WTC11 (cell line): Measurements from ENCODE around the gene ZPR1. TPM values are rescaled to one million over a fixed set of nuclear protein-coding genes. Genes with fewer than 3 reads are reported as not detected.
A peak's percentile ranks its signal among the peaks of the same experiment; 100 is the strongest.

ENCODE experiments used
- ATAC-seq: fragments of 200-7000 bp; cut with Tn5 transposase; 2 replicates; pipeline ENCODE4 v1.10.0; 2021; ENCODE audit warnings: mild to moderate bottlenecking, moderate library complexity
- CTCF ChIA-PET: fragments of 300-600 bp; sonication (Branson Sonifier 250); formaldehyde crosslinking; loops from one replicate; lab custom pipeline; 2021; ENCODE audit warnings: antibody characterized with exemption; lab: Charles Lee
- POLR2A ChIA-PET: fragments of 350-600 bp; sonication (Branson Sonifier 250); formaldehyde crosslinking; loops from one replicate; lab custom pipeline; 2021; ENCODE audit warnings: antibody characterized with exemption; lab: Charles Lee
- DNase-seq: peaks from one replicate; pipeline ENCODE4 v3.0.0; 2021; ENCODE audit warnings: low spot score
- H3K27ac Mint-ChIP-seq: 2 replicates; pipeline ENCODE4 v1.8.0; 2021; ENCODE audit warnings: mixed read lengths
- H3K27me3 Mint-ChIP-seq: 2 replicates; pipeline ENCODE4 v1.8.0; 2021; ENCODE audit warnings: low read depth, mild to moderate bottlenecking, moderate library complexity, mixed read lengths
- H3K36me3 Mint-ChIP-seq: 2 replicates; pipeline ENCODE4 v1.8.0; 2021; ENCODE audit warnings: mixed read lengths
- H3K4me1 Mint-ChIP-seq: 2 replicates; pipeline ENCODE4 v1.8.0; 2022; ENCODE audit warnings: mixed read lengths
- H3K4me3 Mint-ChIP-seq: 2 replicates; pipeline ENCODE4 v1.8.0; 2021; ENCODE audit warnings: mild to moderate bottlenecking, moderate library complexity, mixed read lengths
- H3K9me3 Mint-ChIP-seq: 2 replicates; pipeline ENCODE4 v1.8.0; 2021; ENCODE audit warnings: mixed read lengths
- ARID4B ChIP-seq: sonication (generic); formaldehyde crosslinking; IDR thresholded peaks from 2 replicates; pipeline ENCODE4 v1.8.0; 2023; ENCODE audit warnings: missing genetic modification reagents, mild to moderate bottlenecking, borderline replicate concordance
- CDX4 ChIP-seq: fragments of 250-450 bp; sonication (Bioruptor Pico); IDR thresholded peaks from 2 replicates; pipeline ENCODE4 v1.9.0; 2021; ENCODE audit warnings: moderate library complexity, mild to moderate bottlenecking, inconsistent platforms, borderline replicate concordance
- EMX1 ChIP-seq: fragments of 250-450 bp; sonication (Bioruptor Pico); IDR thresholded peaks from 2 replicates; pipeline ENCODE4 v1.8.0; 2021; ENCODE audit warnings: mild to moderate bottlenecking
- ESRRA ChIP-seq: sonication (generic); formaldehyde crosslinking; IDR thresholded peaks from 2 replicates; pipeline ENCODE4 v1.8.1; 2022; ENCODE audit warnings: mild to moderate bottlenecking, missing genetic modification reagents, borderline replicate concordance
- FOXP1 ChIP-seq: sonication (generic); formaldehyde crosslinking; IDR thresholded peaks from 2 replicates; pipeline ENCODE4 v1.8.0; 2022; ENCODE audit warnings: missing genetic modification reagents, mild to moderate bottlenecking, moderate library complexity, borderline replicate concordance
- HMGXB4 ChIP-seq: sonication (generic); formaldehyde crosslinking; IDR thresholded peaks from 2 replicates; pipeline ENCODE4 v1.8.1; 2023; ENCODE audit warnings: mild to moderate bottlenecking, moderate library complexity, missing genetic modification reagents
- MLX ChIP-seq: sonication (generic); formaldehyde crosslinking; IDR thresholded peaks from 2 replicates; pipeline ENCODE4 v1.8.1; 2023; ENCODE audit warnings: mild to moderate bottlenecking, missing genetic modification reagents, moderate library complexity
- PREB ChIP-seq: sonication (generic); formaldehyde crosslinking; IDR thresholded peaks from 2 replicates; pipeline ENCODE4 v1.8.1; 2022; ENCODE audit warnings: mild to moderate bottlenecking, missing genetic modification reagents, moderate library complexity, borderline replicate concordance
- USF1 ChIP-seq: sonication (generic); formaldehyde crosslinking; IDR thresholded peaks from 2 replicates; pipeline ENCODE4 v1.8.0; 2022; ENCODE audit warnings: mild to moderate bottlenecking, missing genetic modification reagents
- USF2 ChIP-seq: sonication (generic); formaldehyde crosslinking; IDR thresholded peaks from 2 replicates; pipeline ENCODE4 v1.8.1; 2023; ENCODE audit warnings: mild to moderate bottlenecking, missing genetic modification reagents, moderate library complexity
- ZBTB43 ChIP-seq: sonication (generic); formaldehyde crosslinking; IDR thresholded peaks from 2 replicates; pipeline ENCODE4 v1.8.1; 2023; ENCODE audit warnings: mild to moderate bottlenecking, missing genetic modification reagents
- total RNA-seq: library from RNA; stranded (reverse); gene quantifications from 3 replicates; pipeline ENCODE4 v1.2.3, GENCODE V29; 2021

Gene ZPR1
- total RNA-seq, 1 experiment from 2014 or later: 59.6 TPM

GRCh38 chr11:116796548-116796947, 8.7 kb upstream of the ZPR1 start (continued):
- TF ChIP-seq PREB (CRISPR knock-in tag) (no peak), FOXP1 (CRISPR knock-in tag) (no peak), ESRRA (CRISPR knock-in tag) (no peak)

- no peak overlapping the region for H3K4me3 Mint-ChIP-seq
- POLR2A ChIA-PET: no interaction called here
- TF ChIP-seq MLX (CRISPR knock-in tag) (no peak), CDX4 (CRISPR knock-in tag) (no peak), HMGXB4 (CRISPR knock-in tag) (no peak), EMX1 (CRISPR knock-in tag) (no peak)
- ATAC-seq (no peak), DNase-seq (no peak)
- peaks cover 12% of the 10 kb centered on the region; the same call in 1 of the 2 replicates for H3K4me1 Mint-ChIP-seq
- no peaks in the 10 kb centered on the region for H3K36me3 Mint-ChIP-seq
- peaks cover 17% of the 10 kb centered on the region for H3K27me3 Mint-ChIP-seq
- H3K27ac Mint-ChIP-seq: no peak overlapping the region
- no peaks in the 10 kb centered on the region for H3K9me3 Mint-ChIP-seq
- CTCF ChIA-PET: interaction anchor here (1.7 to 8.7 kb wide), 2 partner anchors 41 kb away, joined by 3 to 358 read pairs; partner anchors contain the start of gene APOA1
Observed at GRCh38 chr11:116794851-116795250, 7.0 kb upstream of the ZPR1 start.

GRCh38 chr11:116793772-116794097, 5.9 kb upstream of the ZPR1 start:
- DNase-seq (no peak), ATAC-seq (no peak)
- no peak overlapping the region for H3K4me3 Mint-ChIP-seq
- no peaks in the 10 kb centered on the region for H3K36me3 Mint-ChIP-seq
- H3K9me3 Mint-ChIP-seq: no peaks in the 10 kb centered on the region
- peaks cover 26% of the 10 kb centered on the region for H3K27me3 Mint-ChIP-seq
- POLR2A ChIA-PET: no interaction called here
- no peak for TF ChIP-seq ZBTB43 (CRISPR knock-in tag)
- TF ChIP-seq USF1 (CRISPR knock-in tag): peak; percentile 80
- no peak for TF ChIP-seq ARID4B (CRISPR knock-in tag)
- peak; percentile 84 for TF ChIP-seq USF2 (CRISPR knock-in tag)
- no peak overlapping the region for H3K27ac Mint-ChIP-seq
- peaks cover 12% of the 10 kb centered on the region for H3K4me1 Mint-ChIP-seq
- CTCF ChIA-PET: interaction anchor here (1.3 to 8.7 kb wide), 2 partner anchors 42 to 312 kb away, joined by 5 to 358 read pairs; partner anchors contain the start of gene APOA1
